Skeletal muscle satellite cell (primary cell): ENCODE results near the gene SYNDIG1.

Source experiments
- H3K27me3 ChIP-seq: 2 replicates; pipeline ENCODE4 v1.7.0; 2013; ENCODE audit warnings: low read length; ENCODE audit not compliant: control insufficient read depth, insufficient read depth
- H3K36me3 ChIP-seq: 2 replicates; pipeline ENCODE4 v1.7.0; 2013; ENCODE audit warnings: mild to moderate bottlenecking, control low read depth, low read length; ENCODE audit not compliant: insufficient read depth
- H3K4me1 ChIP-seq: 2 replicates; pipeline ENCODE4 v1.7.0; 2013; ENCODE audit warnings: low read length; ENCODE audit not compliant: control insufficient read depth, insufficient read depth
- H3K4me2 ChIP-seq: 2 replicates; pipeline ENCODE4 v1.7.0; 2013; ENCODE audit warnings: mild to moderate bottlenecking, low read length
- H3K4me3 ChIP-seq: 2 replicates; pipeline ENCODE4 v1.7.0; 2013; ENCODE audit warnings: low read length
- H3K9ac ChIP-seq: 2 replicates; pipeline ENCODE4 v1.7.0; 2013; ENCODE audit warnings: mild to moderate bottlenecking, low read depth, low read length, moderate library complexity
- H3K9me3 ChIP-seq: replicated peaks from 2 replicates; pipeline ENCODE4 v1.7.0; 2013; ENCODE audit warnings: mild to moderate bottlenecking, control low read depth, low read length

The SYNDIG1 gene

GRCh38 chr20:24521032-24521431 lies 51.6 kb downstream of the SYNDIG1 start:
- no peak overlapping the region for H3K9ac ChIP-seq
- no peaks in the 10 kb centered on the region for H3K36me3 ChIP-seq
- no peak overlapping the region for H3K4me3 ChIP-seq
- H3K4me2 ChIP-seq: no peak overlapping the region
- no peaks in the 10 kb centered on the region for H3K27me3 ChIP-seq
- no peaks in the 10 kb centered on the region for H3K4me1 ChIP-seq
- H3K9me3 ChIP-seq: no peaks in the 10 kb centered on the region

GRCh38 chr20:24522452-24523330 lies 53.3 kb downstream of the SYNDIG1 start:
- Histone ChIP-seq H3K27me3 (no peaks in the 10 kb centered on the region), H3K36me3 (no peaks in the 10 kb centered on the region), H3K4me3 (no peak overlapping the region), H3K9me3 (no peaks in the 10 kb centered on the region), H3K4me1 (no peaks in the 10 kb centered on the region), H3K9ac (no peak overlapping the region), H3K4me2 (no peak overlapping the region)

GRCh38 chr20:24523661-24524060 lies 54.2 kb downstream of the SYNDIG1 start:
- no peaks in the 10 kb centered on the region for H3K27me3 ChIP-seq
- no peaks in the 10 kb centered on the region for H3K4me1 ChIP-seq
- no peak overlapping the region for H3K4me2 ChIP-seq
- H3K4me3 ChIP-seq: no peak overlapping the region
- no peaks in the 10 kb centered on the region for H3K36me3 ChIP-seq
- no peak overlapping the region for H3K9ac ChIP-seq
- no peaks in the 10 kb centered on the region for H3K9me3 ChIP-seq

GRCh38 chr20:24528583-24529368 lies 59.3 kb downstream of the SYNDIG1 start:
- no peaks in the 10 kb centered on the region for H3K4me1 ChIP-seq
- no peaks in the 10 kb centered on the region for H3K27me3 ChIP-seq
- no peaks in the 10 kb centered on the region for H3K9me3 ChIP-seq
- H3K9ac ChIP-seq: no peak overlapping the region
- no peak overlapping the region for H3K4me3 ChIP-seq
- H3K36me3 ChIP-seq: no peaks in the 10 kb centered on the region
- H3K4me2 ChIP-seq: no peak overlapping the region

- H3K4me1 ChIP-seq: no peaks in the 10 kb centered on the region
- no peaks in the 10 kb centered on the region for H3K27me3 ChIP-seq
- no peak overlapping the region for H3K4me3 ChIP-seq
- no peak overlapping the region for H3K9ac ChIP-seq
- no peaks in the 10 kb centered on the region for H3K9me3 ChIP-seq
- H3K36me3 ChIP-seq: no peaks in the 10 kb centered on the region
- no peak overlapping the region for H3K4me2 ChIP-seq
These were observed 59.9 kb downstream of the SYNDIG1 start for GRCh38 chr20:24529369-24529719.

GRCh38 chr20:24530131-24530680 lies 60.8 kb downstream of the SYNDIG1 start:
- Histone ChIP-seq H3K4me3 (no peak overlapping the region), H3K4me1 (no peaks in the 10 kb centered on the region), H3K4me2 (no peak overlapping the region), H3K36me3 (no peaks in the 10 kb centered on the region), H3K27me3 (no peaks in the 10 kb centered on the region), H3K9me3 (no peaks in the 10 kb centered on the region), H3K9ac (no peak overlapping the region)

- no peaks in the 10 kb centered on the region for H3K36me3 ChIP-seq
- H3K27me3 ChIP-seq: no peaks in the 10 kb centered on the region
- no peak overlapping the region for H3K4me3 ChIP-seq
- H3K4me2 ChIP-seq: no peak overlapping the region
- H3K9ac ChIP-seq: no peak overlapping the region
- H3K9me3 ChIP-seq: no peaks in the 10 kb centered on the region
- no peaks in the 10 kb centered on the region for H3K4me1 ChIP-seq
These were observed 61.8 kb downstream of the SYNDIG1 start for GRCh38 chr20:24531202-24531601.

- no peak overlapping the region for H3K4me3 ChIP-seq
- no peak overlapping the region for H3K9ac ChIP-seq
- H3K27me3 ChIP-seq: no peaks in the 10 kb centered on the region
- no peaks in the 10 kb centered on the region for H3K9me3 ChIP-seq
- no peak overlapping the region for H3K4me2 ChIP-seq
- no peaks in the 10 kb centered on the region for H3K36me3 ChIP-seq
- H3K4me1 ChIP-seq: no peaks in the 10 kb centered on the region
These were observed 62.4 kb downstream of the SYNDIG1 start for GRCh38 chr20:24531631-24532419.

GRCh38 chr20:24533449-24533848 lies 64.0 kb downstream of the SYNDIG1 start:
- Histone ChIP-seq H3K36me3 (no peaks in the 10 kb centered on the region), H3K27me3 (no peaks in the 10 kb centered on the region), H3K4me2 (no peak overlapping the region), H3K4me1 (no peaks in the 10 kb centered on the region), H3K4me3 (no peak overlapping the region), H3K9ac (no peak overlapping the region), H3K9me3 (no peaks in the 10 kb centered on the region)

- H3K27me3 ChIP-seq: no peaks in the 10 kb centered on the region
- no peaks in the 10 kb centered on the region for H3K4me1 ChIP-seq
- H3K36me3 ChIP-seq: no peaks in the 10 kb centered on the region
- no peak overlapping the region for H3K4me2 ChIP-seq
- no peak overlapping the region for H3K9ac ChIP-seq
- H3K9me3 ChIP-seq: no peaks in the 10 kb centered on the region
- no peak overlapping the region for H3K4me3 ChIP-seq
These were observed 64.9 kb downstream of the SYNDIG1 start for GRCh38 chr20:24534282-24534681.
